ENCODE results near the gene RORB. TPM values are rescaled to one million over a fixed set of nuclear protein-coding genes. Genes with fewer than 3 reads are reported as not detected.

Gene RORB
- total RNA-seq, 1 experiment from 2014 or later: not detected

GRCh38 chr9:74513221-74513620 is 16.1 kb downstream of the RORB start:
- Mint-ChIP-seq H3K36me3 (ENCODE audit: insufficient read depth, unreplicated experiment) (no peaks in the 10 kb centered on the region), H3K9me3 (ENCODE audit: unreplicated experiment) (no peaks in the 10 kb centered on the region), H3K4me1 (ENCODE audit: low read depth, unreplicated experiment) (no peaks in the 10 kb centered on the region), H3K27ac (ENCODE audit: unreplicated experiment) (no peak overlapping the region), H3K27me3 (ENCODE audit: insufficient read depth, unreplicated experiment) (no peaks in the 10 kb centered on the region), H3K4me3 (ENCODE audit: unreplicated experiment) (no peak overlapping the region)
- Histone ChIP-seq H3K9me3 (no peaks in the 10 kb centered on the region), H3K4me3 (ENCODE audit: low read depth, low read length) (no peak overlapping the region), H3K36me3 (ENCODE audit: control insufficient read depth, insufficient read depth, low read length) (no peaks in the 10 kb centered on the region), H3K27me3 (replicated peaks; ENCODE audit: control insufficient read depth, insufficient read depth, low read length) (no peaks in the 10 kb centered on the region), H3K4me1 (no peaks in the 10 kb centered on the region)
- CTCF ChIA-PET: no interaction called here
- no TSS peak for BruUV-seq (replicated peaks)
- no peak for TF ChIP-seq CTCF (IDR thresholded peaks at IDR 0.05; ENCODE audit: insufficient read depth in 1 of 2, low read depth in 1 of 2, low read length in 1 of 2, severe bottlenecking in 1 of 2, unreplicated experiment in 1 of 2)
- POLR2A ChIA-PET: no interaction called here
- DNase-seq: no peak
- intact Hi-C loops (cut with micrococcal nuclease; ENCODE audit: unreplicated experiment): no loop called here

DNA sequence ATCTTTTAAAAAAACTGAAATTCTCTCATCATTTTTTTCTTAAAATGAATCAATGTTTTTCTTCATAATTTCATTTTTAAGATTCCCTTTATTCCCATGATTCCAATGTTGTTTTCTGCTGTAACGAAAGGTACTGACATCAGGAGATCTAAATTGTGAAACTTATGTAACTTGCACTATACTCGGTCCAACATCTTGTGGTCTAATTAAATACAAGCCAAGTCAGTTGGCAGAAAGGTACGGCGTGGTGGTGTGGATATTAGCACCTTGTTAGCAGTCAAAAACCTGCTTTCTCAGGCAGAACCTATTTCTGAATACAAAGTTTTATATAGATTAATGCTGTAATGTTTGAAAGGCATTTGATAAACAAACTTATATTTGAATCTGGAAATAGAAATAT is 20.1 kb downstream of the RORB start:
- Mint-ChIP-seq H3K9me3 (ENCODE audit: unreplicated experiment) (no peaks in the 10 kb centered on the region), H3K36me3 (ENCODE audit: insufficient read depth, unreplicated experiment) (no peaks in the 10 kb centered on the region), H3K4me1 (ENCODE audit: low read depth, unreplicated experiment) (no peaks in the 10 kb centered on the region), H3K4me3 (ENCODE audit: unreplicated experiment) (no peak overlapping the region), H3K27me3 (ENCODE audit: insufficient read depth, unreplicated experiment) (no peaks in the 10 kb centered on the region), H3K27ac (ENCODE audit: unreplicated experiment) (no peak overlapping the region)
- intact Hi-C loops (cut with micrococcal nuclease; ENCODE audit: unreplicated experiment): no loop called here
- H3K27me3 ChIP-seq (replicated peaks; ENCODE audit: control insufficient read depth, insufficient read depth, low read length): no peaks in the 10 kb centered on the region
- H3K4me3 ChIP-seq (ENCODE audit: low read depth, low read length): no peak overlapping the region
- no peaks in the 10 kb centered on the region for H3K36me3 ChIP-seq (ENCODE audit: control insufficient read depth, insufficient read depth, low read length)
- H3K9me3 ChIP-seq: no peaks in the 10 kb centered on the region
- no peak for TF ChIP-seq CTCF (IDR thresholded peaks at IDR 0.05; ENCODE audit: insufficient read depth in 1 of 2, low read depth in 1 of 2, low read length in 1 of 2, severe bottlenecking in 1 of 2, unreplicated experiment in 1 of 2)
- H3K4me1 ChIP-seq: no peaks in the 10 kb centered on the region
- no TSS peak for BruUV-seq (replicated peaks)
- ChIA-PET CTCF (no interaction called here), POLR2A (no interaction called here)
- no peak for DNase-seq

GRCh38 chr9:74519419-74519818 is 22.3 kb downstream of the RORB start:
- CTCF ChIA-PET: no interaction called here
- H3K4me1 Mint-ChIP-seq (ENCODE audit: low read depth, unreplicated experiment): no peaks in the 10 kb centered on the region
- POLR2A ChIA-PET: no interaction called here
- no peaks in the 10 kb centered on the region for H3K9me3 Mint-ChIP-seq (ENCODE audit: unreplicated experiment)
- no peak overlapping the region for H3K4me3 Mint-ChIP-seq (ENCODE audit: unreplicated experiment)
- intact Hi-C loops (cut with micrococcal nuclease; ENCODE audit: unreplicated experiment): no loop called here
- Histone ChIP-seq H3K9me3 (no peaks in the 10 kb centered on the region), H3K27me3 (replicated peaks; ENCODE audit: control insufficient read depth, insufficient read depth, low read length) (no peaks in the 10 kb centered on the region), H3K36me3 (ENCODE audit: control insufficient read depth, insufficient read depth, low read length) (no peaks in the 10 kb centered on the region), H3K4me3 (ENCODE audit: low read depth, low read length) (no peak overlapping the region), H3K4me1 (no peaks in the 10 kb centered on the region)
- DNase-seq: no peak
- no TSS peak for BruUV-seq (replicated peaks)
- no peak overlapping the region for H3K27ac Mint-ChIP-seq (ENCODE audit: unreplicated experiment)
- TF ChIP-seq CTCF (IDR thresholded peaks at IDR 0.05; ENCODE audit: insufficient read depth in 1 of 2, low read depth in 1 of 2, low read length in 1 of 2, severe bottlenecking in 1 of 2, unreplicated experiment in 1 of 2): no peak
- H3K27me3 Mint-ChIP-seq (ENCODE audit: insufficient read depth, unreplicated experiment): no peaks in the 10 kb centered on the region
- H3K36me3 Mint-ChIP-seq (ENCODE audit: insufficient read depth, unreplicated experiment): no peaks in the 10 kb centered on the region
